Measurements from ENCODE around the gene TMEM202. TPM values are rescaled to one million over a fixed set of nuclear protein-coding genes. Genes with fewer than 3 reads are reported as not detected.
A peak's percentile ranks its signal among the peaks of the same experiment; 100 is the strongest.

Gene TMEM202
- total and polyA plus RNA-seq, 2 of the 13 experiments (the other 11 are each of a cell fraction or from before 2014, with no cell fraction given), result not detected

GRCh38 chr15:72375501-72375845, 22.6 kb upstream of the TMEM202 start (continued):
- TF ChIP-seq ZBED4 (CRISPR knock-in tag; IDR thresholded peaks at IDR 0.05; ENCODE audit: borderline replicate concordance) (no peak), ZNF34 (CRISPR knock-in tag; IDR thresholded peaks at IDR 0.05; ENCODE audit: borderline replicate concordance) (no peak), STAT6 (CRISPR knock-in tag; IDR thresholded peaks at IDR 0.05; ENCODE audit: borderline replicate concordance) (0 out of 2 replicates have a peak, but pooled peaks have one; percentile 1), FOXO4 (CRISPR knock-in tag; conservative IDR thresholded peaks at IDR 0.05) (peak; percentile 94; the same call in 1 of the 2 replicates), ZNF615 (CRISPR knock-in tag; IDR thresholded peaks at IDR 0.05; ENCODE audit: borderline replicate concordance) (0 out of 2 replicates have a peak, but pooled peaks have one; percentile 51), TSC22D2 (CRISPR knock-in tag; IDR thresholded peaks at IDR 0.05; ENCODE audit: borderline replicate concordance) (no peak), RFX5 (IDR thresholded peaks at IDR 0.05; ENCODE audit: low read depth, low read length) (no peak), ZSCAN22 (CRISPR knock-in tag; IDR thresholded peaks at IDR 0.05) (no peak), ZNF530 (CRISPR knock-in tag; IDR thresholded peaks at IDR 0.05; ENCODE audit: low read depth) (no peak), POLR2G (IDR thresholded peaks at IDR 0.05; ENCODE audit: low read depth, low read length) (no peak), ZNF431 (CRISPR knock-in tag; IDR thresholded peaks at IDR 0.05; ENCODE audit: borderline replicate concordance, low read depth) (no peak), ZBTB42 (CRISPR knock-in tag; IDR thresholded peaks at IDR 0.05) (no peak), CHCHD3 (CRISPR knock-in tag; IDR thresholded peaks at IDR 0.05) (no peak), ZFP91 (CRISPR knock-in tag; IDR thresholded peaks at IDR 0.05; ENCODE audit: borderline replicate concordance) (no peak), ZNF30 (CRISPR knock-in tag; IDR thresholded peaks at IDR 0.05) (0 out of 2 replicates have a peak, but pooled peaks have one; percentile 11), GATAD2A (CRISPR knock-in tag; IDR thresholded peaks at IDR 0.05) (no peak), IRF2 (CRISPR knock-in tag; IDR thresholded peaks at IDR 0.05) (no peak), TBL1XR1 (IDR thresholded peaks at IDR 0.05; ENCODE audit: borderline replicate concordance, low read length, partially characterized antibody) (no peak), U2AF2 (IDR thresholded peaks at IDR 0.05; ENCODE audit: low read depth, low read length) (no peak), HIVEP1 (CRISPR knock-in tag; IDR thresholded peaks at IDR 0.05) (no peak), ZNF124 (CRISPR knock-in tag; IDR thresholded peaks at IDR 0.05) (no peak)

Measured in HepG2 (cell line).